ENCODE results near the gene MYOM3.

Gene MYOM3

DNA sequence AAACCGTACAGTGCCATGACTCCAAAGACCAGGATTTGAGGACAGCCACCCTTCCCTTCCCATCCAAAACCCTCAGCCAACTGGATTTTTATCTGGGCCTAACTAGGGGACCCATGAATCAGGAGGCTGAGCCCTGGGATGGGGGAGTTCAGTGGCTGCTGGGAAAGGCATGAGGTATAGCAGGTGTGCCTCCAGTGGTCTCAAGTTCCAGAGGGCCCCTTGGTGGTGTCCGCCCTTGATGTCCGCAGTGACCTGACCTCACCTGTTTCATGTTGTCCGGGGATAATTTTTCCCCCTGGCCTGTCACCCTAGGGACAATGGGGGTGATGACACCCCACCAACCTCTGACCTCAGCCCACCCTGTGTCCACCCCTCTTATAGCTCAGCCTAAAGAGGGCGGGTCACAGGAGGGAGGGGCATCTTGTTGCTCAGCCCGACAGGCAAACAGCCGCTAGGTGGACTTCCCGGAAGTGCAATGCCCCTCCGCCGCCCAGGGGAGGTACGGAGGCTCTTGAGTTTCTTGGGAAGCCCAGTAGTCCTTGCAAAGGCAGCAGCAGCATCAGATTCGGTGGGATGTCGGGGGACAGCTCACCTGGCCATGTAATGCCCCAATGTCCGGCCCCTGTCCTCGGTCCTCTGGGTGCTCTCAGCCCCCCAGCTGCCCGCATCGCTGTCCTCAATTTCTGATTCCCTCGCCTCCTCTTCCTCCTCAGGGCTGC is 44.8 kb upstream of the MYOM3 start:
- no peak overlapping the region for H3K4ac ChIP-seq (ENCODE audit: low read depth, low read length)
- no peak overlapping the region for H2AK5ac ChIP-seq (ENCODE audit: low read length)
- H3K4me3 ChIP-seq (ENCODE audit: low read depth, low read length): no peak overlapping the region
- H3K4me2 ChIP-seq (ENCODE audit: low read length): no peak overlapping the region
- WGBS (ENCODE audit: extremely low coverage, insufficient coverage, insufficient read length): no CpG with 5 or more reads among the region's 18 CpGs
- H4K12ac ChIP-seq (ENCODE audit: low read depth, low read length): no peak overlapping the region
- H3K79me1 ChIP-seq (ENCODE audit: low read length): peaks cover 2% of the 10 kb centered on the region
- H3K79me2 ChIP-seq (ENCODE audit: control insufficient read depth, insufficient read depth, low read length, poor library complexity): peaks cover 1% of the 10 kb centered on the region
- H2AFZ ChIP-seq (ENCODE audit: insufficient read depth, low read length, poor library complexity): no peak overlapping the region
- no peak overlapping the region for H3K18ac ChIP-seq (ENCODE audit: low read length)
- H3K27ac ChIP-seq (ENCODE audit: low read depth, low read length): no peak overlapping the region
- H4K8ac ChIP-seq (ENCODE audit: low read depth, low read length): no peak overlapping the region
- H3K36me3 ChIP-seq (ENCODE audit: control insufficient read depth in 1 of 2, insufficient read depth in 2 of 2, low read length in 2 of 2): peaks cover 20 to 24% of the 10 kb centered on the region in 2 experiments
- no peak overlapping the region for H4K91ac ChIP-seq (ENCODE audit: low read depth, low read length)
- no peak overlapping the region for H2BK120ac ChIP-seq (ENCODE audit: insufficient read depth, low read length, poor library complexity)
- H2BK12ac ChIP-seq (ENCODE audit: low read length): no peak overlapping the region
- no peak overlapping the region for H3K23ac ChIP-seq (ENCODE audit: low read length)
- no peak overlapping the region for H3K14ac ChIP-seq (ENCODE audit: low read length)
- H3K9me3 ChIP-seq (ENCODE audit: insufficient read depth, low read depth, low read length): no peaks in the 10 kb centered on the region
- H2BK5ac ChIP-seq (ENCODE audit: low read depth, low read length, poor library complexity): no peak overlapping the region
- no peak overlapping the region for H3K9ac ChIP-seq (ENCODE audit: low read length)
- no peak for DNase-seq
- H3K4me1 ChIP-seq (ENCODE audit: control insufficient read depth in 1 of 2, insufficient read depth in 2 of 2, low read length in 2 of 2): peaks cover 2 to 11% of the 10 kb centered on the region in 2 experiments
- no peaks in the 10 kb centered on the region for H3K27me3 ChIP-seq (ENCODE audit: insufficient read depth, low read length)

- Histone ChIP-seq H4K91ac (ENCODE audit: low read depth, low read length) (no peak overlapping the region), H3K36me3 (ENCODE audit: control insufficient read depth in 1 of 2, insufficient read depth in 2 of 2, low read length in 2 of 2) (peaks cover 20 to 24% of the 10 kb centered on the region in 2 experiments), H4K8ac (ENCODE audit: low read depth, low read length) (no peak overlapping the region), H3K4me3 (ENCODE audit: low read depth, low read length) (no peak overlapping the region), H3K9ac (ENCODE audit: low read length) (no peak overlapping the region), H3K18ac (ENCODE audit: low read length) (no peak overlapping the region), H3K4me2 (ENCODE audit: low read length) (no peak overlapping the region), H4K12ac (ENCODE audit: low read depth, low read length) (no peak overlapping the region), H3K79me2 (ENCODE audit: control insufficient read depth, insufficient read depth, low read length, poor library complexity) (peaks cover 3% of the 10 kb centered on the region), H2BK5ac (ENCODE audit: low read depth, low read length, poor library complexity) (no peak overlapping the region), H3K4ac (ENCODE audit: low read depth, low read length) (no peak overlapping the region), H3K27ac (ENCODE audit: low read depth, low read length) (no peak overlapping the region), H3K9me3 (ENCODE audit: insufficient read depth, low read depth, low read length) (no peaks in the 10 kb centered on the region), H3K79me1 (ENCODE audit: low read length) (peaks cover 10% of the 10 kb centered on the region), H2AFZ (ENCODE audit: insufficient read depth, low read length, poor library complexity) (no peak overlapping the region), H3K23ac (ENCODE audit: low read length) (no peak overlapping the region), H2BK120ac (ENCODE audit: insufficient read depth, low read length, poor library complexity) (no peak overlapping the region), H2BK12ac (ENCODE audit: low read length) (no peak overlapping the region), H3K14ac (ENCODE audit: low read length) (no peak overlapping the region), H2AK5ac (ENCODE audit: low read length) (no peak overlapping the region), H3K4me1 (ENCODE audit: control insufficient read depth in 1 of 2, insufficient read depth in 2 of 2, low read length in 2 of 2) (peaks cover 4 to 14% of the 10 kb centered on the region in 2 experiments), H3K27me3 (ENCODE audit: insufficient read depth, low read length) (no peaks in the 10 kb centered on the region)
- WGBS (ENCODE audit: extremely low coverage, insufficient coverage, insufficient read length): no CpG with 5 or more reads among the region's 11 CpGs
- no peak for DNase-seq
Measured at GRCh38 chr1:24155011-24155782, 43.3 kb upstream of the MYOM3 start.

- Histone ChIP-seq H3K4me2 (ENCODE audit: low read length) (no peak overlapping the region), H2AK5ac (ENCODE audit: low read length) (no peak overlapping the region), H3K4me1 (ENCODE audit: control insufficient read depth in 1 of 2, insufficient read depth in 2 of 2, low read length in 2 of 2) (peaks cover 7 to 18% of the 10 kb centered on the region in 2 experiments), H3K79me1 (ENCODE audit: low read length) (peaks cover 10% of the 10 kb centered on the region), H4K91ac (ENCODE audit: low read depth, low read length) (no peak overlapping the region), H2BK12ac (ENCODE audit: low read length) (no peak overlapping the region), H3K27ac (ENCODE audit: low read depth, low read length) (no peak overlapping the region), H3K27me3 (ENCODE audit: insufficient read depth, low read length) (no peaks in the 10 kb centered on the region), H4K12ac (ENCODE audit: low read depth, low read length) (no peak overlapping the region), H3K36me3 (ENCODE audit: control insufficient read depth in 1 of 2, insufficient read depth in 2 of 2, low read length in 2 of 2) (peaks cover 17 to 18% of the 10 kb centered on the region in 2 experiments), H3K23ac (ENCODE audit: low read length) (no peak overlapping the region), H3K9ac (ENCODE audit: low read length) (no peak overlapping the region), H3K4me3 (ENCODE audit: low read depth, low read length) (no peak overlapping the region), H2BK120ac (ENCODE audit: insufficient read depth, low read length, poor library complexity) (no peak overlapping the region), H4K8ac (ENCODE audit: low read depth, low read length) (no peak overlapping the region), H3K18ac (ENCODE audit: low read length) (no peak overlapping the region), H3K79me2 (ENCODE audit: control insufficient read depth, insufficient read depth, low read length, poor library complexity) (peaks cover 3% of the 10 kb centered on the region), H3K4ac (ENCODE audit: low read depth, low read length) (no peak overlapping the region), H2BK5ac (ENCODE audit: low read depth, low read length, poor library complexity) (no peak overlapping the region), H2AFZ (ENCODE audit: insufficient read depth, low read length, poor library complexity) (no peak overlapping the region), H3K9me3 (ENCODE audit: insufficient read depth, low read depth, low read length) (no peaks in the 10 kb centered on the region), H3K14ac (ENCODE audit: low read length) (no peak overlapping the region)
- WGBS (ENCODE audit: extremely low coverage, insufficient coverage, insufficient read length): no CpG with 5 or more reads among the region's 8 CpGs
- no peak for DNase-seq
Measured at GRCh38 chr1:24154215-24154614, 42.3 kb upstream of the MYOM3 start.

DNA sequence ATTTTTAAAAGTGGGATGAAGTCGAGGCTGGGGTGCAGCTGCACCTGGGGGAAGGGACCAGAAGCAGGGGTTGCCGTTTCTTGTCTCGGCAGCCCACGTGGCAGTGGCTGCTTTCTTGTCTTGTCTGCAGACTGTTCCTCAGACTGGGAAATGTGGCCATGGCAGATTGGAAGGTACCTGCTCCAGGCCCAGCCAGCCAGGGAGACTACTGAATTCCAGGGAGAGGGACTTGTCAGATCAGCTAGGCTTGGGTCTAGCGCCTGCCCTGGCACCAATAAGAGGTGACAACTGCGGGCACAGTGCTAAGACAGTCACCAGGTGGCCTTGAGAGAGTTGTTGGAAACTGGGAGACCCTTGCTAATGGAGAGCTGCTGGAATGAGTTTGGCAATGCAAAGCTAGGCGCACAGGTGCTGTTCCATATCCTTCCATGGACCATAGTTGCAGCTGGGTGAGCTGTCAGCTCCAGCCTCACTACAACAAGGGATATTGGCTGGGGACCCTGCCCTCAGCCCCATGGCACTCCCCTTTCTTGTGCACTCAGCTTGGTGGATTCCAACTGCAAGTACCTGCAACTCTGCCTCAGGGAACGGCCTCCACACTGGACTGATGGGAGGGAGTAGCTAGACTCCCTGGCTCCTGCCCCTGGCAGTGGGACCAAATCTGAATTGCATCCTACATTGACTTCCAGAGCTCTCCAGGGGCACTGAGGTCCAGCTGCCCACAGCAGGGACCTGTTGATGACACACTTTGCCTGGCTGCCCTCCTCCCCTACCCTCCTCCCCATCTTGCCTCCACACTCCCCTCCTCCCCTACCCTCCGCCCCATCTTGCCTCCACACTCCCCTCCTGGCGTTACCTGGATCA is 40.9 kb upstream of the MYOM3 start:
- Histone ChIP-seq H3K27me3 (ENCODE audit: insufficient read depth, low read length) (no peaks in the 10 kb centered on the region), H3K14ac (ENCODE audit: low read length) (peak overlapping the region; percentile 21), H3K36me3 (ENCODE audit: control insufficient read depth in 1 of 2, insufficient read depth in 2 of 2, low read length in 2 of 2) (peaks cover 14 to 17% of the 10 kb centered on the region in 2 experiments), H4K12ac (ENCODE audit: low read depth, low read length) (no peak overlapping the region), H2BK12ac (ENCODE audit: low read length) (no peak overlapping the region), H2AK5ac (ENCODE audit: low read length) (peak overlapping the region; percentile 28), H2AFZ (ENCODE audit: insufficient read depth, low read length, poor library complexity) (no peak overlapping the region), H3K4ac (ENCODE audit: low read depth, low read length) (no peak overlapping the region), H4K91ac (ENCODE audit: low read depth, low read length) (peak overlapping the region; percentile 2), H3K79me1 (ENCODE audit: low read length) (peaks cover 10% of the 10 kb centered on the region), H3K4me1 (ENCODE audit: control insufficient read depth in 1 of 2, insufficient read depth in 2 of 2, low read length in 2 of 2) (peaks cover 7 to 18% of the 10 kb centered on the region in 2 experiments), H2BK5ac (ENCODE audit: low read depth, low read length, poor library complexity) (no peak overlapping the region), H3K4me3 (ENCODE audit: low read depth, low read length) (no peak overlapping the region), H3K4me2 (ENCODE audit: low read length) (no peak overlapping the region), H3K9ac (ENCODE audit: low read length) (no peak overlapping the region), H4K8ac (ENCODE audit: low read depth, low read length) (peak overlapping the region; percentile 7), H3K79me2 (ENCODE audit: control insufficient read depth, insufficient read depth, low read length, poor library complexity) (peaks cover 3% of the 10 kb centered on the region), H3K27ac (ENCODE audit: low read depth, low read length) (no peak overlapping the region), H2BK120ac (ENCODE audit: insufficient read depth, low read length, poor library complexity) (no peak overlapping the region), H3K9me3 (ENCODE audit: insufficient read depth, low read depth, low read length) (no peaks in the 10 kb centered on the region), H3K18ac (ENCODE audit: low read length) (no peak overlapping the region), H3K23ac (ENCODE audit: low read length) (no peak overlapping the region)
- WGBS (ENCODE audit: extremely low coverage, insufficient coverage, insufficient read length): no CpG with 5 or more reads among the region's 10 CpGs
- no peak for DNase-seq
